NCI-H446 treated with DMSO at 0.1 percent for 48 hours (cell line): ENCODE data around the gene ZMYM3.
"Not testable (repeated sequence)": the region's sequence is repeated elsewhere in the genome, so short reads cannot be mapped to it uniquely, and the experiment has no call there.

Source experiments
- DNase-seq: peaks from one replicate; lab custom pipeline; 2025; lab: John Stamatoyannopoulos, UW

Gene ZMYM3

DNA sequence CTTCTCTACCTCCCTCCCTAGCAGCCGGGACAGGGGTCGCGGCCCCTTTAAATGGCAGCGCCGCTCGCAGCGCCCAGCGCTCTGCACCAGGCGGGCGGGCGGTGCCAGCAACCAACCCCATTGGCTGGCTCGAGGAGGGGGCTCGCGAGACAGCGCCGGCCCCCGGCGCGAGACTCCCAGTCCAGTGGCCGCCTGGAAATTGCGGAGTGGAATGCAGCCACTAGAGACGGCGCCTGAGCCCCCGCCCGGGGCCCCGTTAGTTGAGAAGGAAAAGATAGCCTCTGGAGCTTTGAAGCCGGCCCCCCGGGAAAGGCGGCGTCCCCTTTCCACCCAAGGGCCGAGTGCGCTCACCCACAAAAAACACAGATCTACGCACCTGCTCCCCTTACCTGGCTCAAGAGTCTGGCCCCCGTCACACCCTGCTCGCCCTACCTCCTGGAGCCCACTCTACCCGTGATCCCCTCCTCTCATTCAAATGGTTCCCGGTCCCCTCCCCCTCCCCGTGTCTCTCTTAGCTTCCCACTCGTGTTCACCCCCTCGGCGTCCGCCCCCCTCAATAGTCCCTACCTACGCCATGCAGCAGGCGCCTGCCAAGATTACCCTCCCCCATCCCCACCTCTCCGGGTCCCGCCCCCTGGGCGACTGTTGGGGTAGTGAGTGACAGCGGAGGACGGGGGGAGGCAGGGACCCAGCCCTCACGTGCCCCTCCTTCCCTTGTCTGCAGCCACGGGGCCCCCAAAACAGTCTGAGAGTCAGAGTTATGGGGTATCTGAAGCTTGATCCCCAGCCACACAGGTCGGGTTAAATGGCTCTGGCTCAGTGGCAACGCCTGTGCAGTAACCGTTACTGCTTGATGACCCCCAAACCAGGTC is at the start of gene ZMYM3:
Gene ZMYM3, minus strand, starts transcription at position 49 of the 872 bp plus-strand sequence. CDS start 885 bp downstream, outside the sequence.
- peak; percentile 72 for DNase-seq

DNA sequence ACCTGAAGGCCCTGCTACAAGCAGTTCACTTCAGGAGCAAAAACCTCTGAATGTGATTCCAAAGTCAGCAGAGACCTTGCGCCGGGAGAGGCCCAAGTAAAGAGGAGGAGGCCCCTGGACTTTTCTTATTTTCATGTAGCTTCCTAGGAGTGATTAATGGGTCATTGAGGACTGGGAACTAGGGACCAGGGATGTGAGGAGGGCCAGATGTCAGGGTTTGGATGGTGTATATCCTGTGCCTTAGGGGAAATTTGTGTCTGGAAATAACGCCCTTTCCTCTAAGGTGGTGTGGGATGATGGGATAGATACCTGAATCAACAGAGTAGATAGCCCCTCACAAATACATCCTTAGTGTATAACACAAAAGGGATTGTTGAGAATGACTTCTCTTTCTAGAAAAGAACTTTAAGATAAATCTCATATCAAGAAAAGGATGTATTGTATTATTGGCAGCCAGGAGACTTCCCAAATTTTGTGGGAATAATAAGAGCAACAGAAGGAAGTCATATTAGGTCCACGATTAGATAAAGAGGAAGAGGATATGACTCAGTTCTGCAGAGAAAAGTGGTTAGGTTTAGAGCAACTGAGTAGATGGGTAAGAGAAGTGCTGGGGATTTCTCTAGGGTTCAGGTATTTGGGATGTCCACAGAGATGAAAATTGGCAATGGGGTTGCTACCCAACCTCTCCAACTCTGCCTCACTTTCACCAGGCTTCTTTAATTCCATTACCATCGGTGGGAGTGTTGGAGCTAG is 48.7 kb upstream of the ZMYM3 start:
- DNase-seq: no peak

DNA sequence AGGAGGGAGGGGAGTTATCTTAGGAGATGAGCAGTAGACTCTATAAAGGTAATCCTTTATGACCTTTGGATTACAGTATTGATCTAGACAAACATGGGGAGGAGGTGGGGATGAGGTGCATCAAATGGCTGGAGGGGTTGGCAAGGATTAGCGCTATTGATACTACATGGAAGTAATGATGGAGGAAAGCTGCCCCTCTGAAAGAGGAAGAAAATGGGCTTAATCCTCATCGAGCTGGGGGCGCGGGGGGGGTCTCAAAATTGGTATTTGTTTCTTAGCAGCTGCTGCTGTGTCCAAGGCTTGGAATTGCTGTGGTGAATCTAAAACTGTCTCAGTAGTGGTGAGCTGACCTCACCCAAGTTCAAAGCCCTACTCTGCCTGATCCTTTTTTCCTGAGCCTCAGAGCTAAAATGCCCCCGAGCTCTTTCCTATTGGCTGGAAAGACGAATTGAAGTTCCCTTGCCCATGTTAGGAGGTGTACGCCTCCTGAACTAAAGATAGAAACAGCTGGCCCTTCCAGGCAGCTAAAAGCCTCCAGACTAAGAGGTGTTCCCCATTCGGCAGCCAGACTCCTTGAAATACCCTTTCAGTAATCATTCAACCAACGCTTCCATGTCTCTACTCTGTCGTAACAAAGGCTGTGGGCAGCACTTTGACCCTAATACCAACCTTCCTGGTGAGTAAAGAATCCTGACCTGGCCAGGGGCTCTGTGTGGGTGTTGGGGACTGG is 47.4 kb upstream of the ZMYM3 start, which contains the start of gene ITGB1BP2:
Gene ITGB1BP2, plus strand, starts transcription at position 556 of the 730 bp plus-strand sequence. Its CDS starts 57 bp downstream, at position 613.
- DNase-seq: no peak

DNA sequence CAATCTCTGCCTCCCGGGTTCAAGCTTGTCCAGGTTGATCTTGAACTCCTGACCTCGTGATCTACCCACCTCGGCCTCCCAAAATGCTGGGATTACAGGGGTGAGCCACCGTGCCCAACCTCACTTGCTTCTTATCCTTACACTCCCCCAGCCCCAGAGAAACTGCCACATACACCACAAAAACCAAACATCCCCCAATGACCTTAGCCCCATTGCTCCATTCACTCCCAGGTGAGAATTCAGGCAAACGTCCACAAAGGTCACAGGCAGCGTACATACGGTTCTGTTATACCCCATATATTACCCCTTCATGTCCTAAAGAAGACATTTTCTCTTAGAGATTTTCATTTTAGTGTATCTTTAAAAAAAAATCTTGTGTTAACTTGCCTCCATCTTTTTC is 46.6 kb upstream of the ZMYM3 start:
- not testable (repeated sequence) for DNase-seq

- DNase-seq: not testable (repeated sequence)
Observed at GRCh38 chrX:71300064-71300463, 46.1 kb upstream of the ZMYM3 start.

GRCh38 chrX:71298119-71298518 is 44.2 kb upstream of the ZMYM3 start:
- DNase-seq: no peak

GRCh38 chrX:71296806-71297205 is 42.9 kb upstream of the ZMYM3 start:
- DNase-seq: no peak

DNA sequence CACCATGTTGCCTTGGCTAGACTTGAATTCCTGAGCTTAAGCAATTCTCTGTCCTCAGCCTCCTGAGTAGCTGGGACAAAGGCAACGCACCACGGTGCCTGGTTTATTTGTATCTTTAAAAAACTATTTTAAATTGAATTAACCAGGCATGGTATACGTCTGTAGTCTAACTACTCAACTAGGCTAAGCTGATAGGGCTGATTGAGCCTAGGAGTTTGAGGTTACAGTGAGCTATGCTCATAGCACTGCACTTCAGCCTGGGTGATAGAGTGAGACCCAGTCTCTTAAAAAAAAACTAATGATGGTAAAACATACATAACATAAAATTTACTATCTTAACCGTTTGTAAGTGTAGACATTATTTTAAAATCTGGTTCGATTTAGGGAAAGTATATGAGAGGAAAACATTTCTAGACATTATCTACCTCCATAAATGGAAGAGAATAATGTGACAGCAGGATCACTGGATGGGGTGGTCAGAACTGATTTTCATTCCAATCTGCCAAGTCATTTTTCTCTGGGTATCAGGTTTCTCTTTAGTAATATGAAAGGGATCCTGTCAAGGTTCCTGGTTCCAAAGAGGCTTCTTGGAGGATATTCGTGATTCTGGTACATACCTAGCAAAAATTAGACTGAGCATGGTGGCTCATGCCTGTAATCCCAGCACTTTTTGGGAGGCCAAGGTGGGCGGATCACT is 38.9 kb upstream of the ZMYM3 start:
- no peak for DNase-seq

DNA sequence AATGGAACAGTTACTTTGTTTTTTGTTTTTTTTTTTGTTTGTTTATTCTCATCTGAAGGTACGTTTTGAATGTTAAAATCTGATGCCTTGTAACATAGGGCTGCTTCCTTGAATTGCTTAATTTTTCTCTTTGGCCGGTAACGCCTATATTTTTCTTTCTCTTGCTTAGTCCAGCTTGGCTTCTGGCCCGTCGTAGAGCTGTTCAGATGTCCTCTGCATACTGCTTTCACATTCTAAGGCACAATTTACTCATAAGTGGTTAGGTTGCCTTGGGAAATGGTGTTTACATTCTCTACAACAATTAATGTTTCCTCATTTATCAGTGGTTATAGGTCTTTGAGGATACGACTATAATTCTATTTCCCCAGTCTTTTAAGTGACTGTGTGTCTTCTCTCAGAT is 37.4 kb upstream of the ZMYM3 start:
- DNase-seq: no peak

DNA sequence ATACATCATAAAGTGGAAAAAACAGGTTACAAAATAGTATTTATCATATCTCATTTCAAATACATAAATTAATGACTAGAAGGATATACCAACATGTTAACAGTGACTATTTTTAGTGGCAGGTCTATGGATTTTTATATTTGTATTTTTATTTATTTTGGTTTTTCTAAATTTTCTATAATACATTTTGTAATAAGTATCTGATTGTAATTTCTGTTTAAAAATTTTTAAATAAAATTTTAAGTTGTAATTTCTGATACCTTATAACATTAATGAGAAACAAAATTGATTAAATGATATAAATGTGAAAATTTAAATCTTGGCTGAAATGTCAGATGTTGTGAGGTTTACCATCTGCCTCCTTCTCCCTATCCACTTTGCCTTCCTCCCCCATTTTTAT is 32.0 kb upstream of the ZMYM3 start:
- no peak for DNase-seq

GRCh38 chrX:71283403-71284143 is 29.6 kb upstream of the ZMYM3 start, which contains the start of gene NONO:
Gene NONO (plus strand): TSS chrX:71283635. CDS start chrX:71290638, 7,003 bp downstream.
- DNase-seq: peak; percentile 98

DNA sequence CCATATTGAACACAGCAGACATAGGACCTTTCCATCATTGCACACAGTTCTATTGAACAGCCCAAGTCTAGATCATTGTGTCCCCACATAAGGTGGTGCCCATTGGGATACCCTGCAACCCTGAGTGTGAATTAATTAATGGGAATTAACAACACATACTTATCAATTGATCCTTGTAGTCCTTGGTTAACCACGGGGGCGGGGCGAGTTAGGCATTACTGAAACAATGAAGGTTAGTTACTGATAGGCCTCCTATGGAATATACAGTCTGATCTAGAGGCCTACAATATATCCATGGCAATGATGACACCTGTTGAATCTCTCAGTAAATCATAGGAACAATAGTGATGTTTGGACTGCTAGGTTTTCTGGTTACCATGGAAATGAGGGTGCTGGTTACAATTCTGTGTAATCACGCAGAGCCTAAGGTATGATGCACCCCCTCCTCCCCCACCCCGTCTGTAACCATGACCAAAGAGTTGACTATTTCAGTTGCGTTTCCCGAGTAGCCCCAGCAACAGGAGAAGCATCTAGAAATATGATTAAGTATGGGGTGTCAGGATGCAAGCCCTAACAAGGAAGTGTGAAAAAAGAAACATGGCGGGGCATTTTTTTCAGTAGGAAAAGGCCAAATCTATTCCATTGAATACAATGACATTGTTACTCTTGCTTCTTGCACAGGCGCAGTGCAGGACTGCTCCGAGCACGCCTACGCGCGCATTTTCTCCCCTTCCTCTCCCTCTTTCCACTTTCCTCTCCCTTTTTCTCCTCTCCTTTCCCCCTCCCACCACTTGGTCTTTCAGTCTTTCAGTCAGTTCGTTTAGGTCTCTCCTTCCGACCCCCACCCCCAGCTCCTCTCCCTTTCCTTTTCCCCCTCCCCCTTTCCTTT is 28.8 kb upstream of the ZMYM3 start:
- no peak for DNase-seq

GRCh38 chrX:71281300-71281699 is 27.4 kb upstream of the ZMYM3 start:
- not testable (repeated sequence) for DNase-seq

GRCh38 chrX:71272313-71272712 is 18.4 kb upstream of the ZMYM3 start:
- DNase-seq: not testable (repeated sequence)

- DNase-seq: no peak
Observed at GRCh38 chrX:71269801-71270395, 16.0 kb upstream of the ZMYM3 start.

DNA sequence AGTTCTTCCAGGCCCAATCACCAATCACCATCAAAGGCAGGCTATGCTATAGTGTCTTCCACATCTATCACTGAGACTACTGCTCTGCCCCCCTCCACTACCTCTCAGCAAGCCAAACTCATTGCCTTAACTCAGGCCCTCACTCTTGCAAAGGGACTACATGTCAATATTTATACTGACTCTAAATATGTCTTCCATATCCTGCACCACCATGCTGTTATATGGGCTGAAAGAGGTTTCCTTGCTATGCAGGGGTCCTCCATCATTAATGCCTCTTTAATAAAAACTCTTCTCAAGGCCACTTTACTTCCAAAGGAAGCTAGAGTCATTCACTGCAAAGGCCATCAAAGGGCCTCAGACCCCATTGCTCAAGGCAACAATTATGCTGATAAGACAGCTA is 14.7 kb upstream of the ZMYM3 start:
- not testable (repeated sequence) for DNase-seq

DNA sequence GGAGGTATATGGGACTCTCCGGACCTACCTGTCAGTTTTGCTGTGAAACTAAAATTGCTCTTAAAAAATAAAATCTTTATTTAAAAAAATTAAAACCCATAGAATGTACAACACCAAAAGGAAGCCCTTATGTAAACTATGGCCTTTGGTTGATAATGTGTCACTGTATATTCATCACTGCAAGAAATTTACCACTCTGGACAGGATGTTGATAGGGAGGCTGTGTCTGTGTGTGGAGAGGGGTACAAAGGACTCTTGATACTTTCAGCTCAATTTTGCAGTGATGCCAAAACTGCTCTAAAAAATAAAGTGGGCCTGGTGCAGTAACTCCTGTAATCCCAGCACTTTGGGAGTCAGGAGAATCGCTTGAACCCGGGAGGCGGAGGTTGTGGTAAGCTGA is 2.9 kb upstream of the ZMYM3 start:
- DNase-seq: no peak

GRCh38 chrX:71256051-71256450 is 2.1 kb upstream of the ZMYM3 start:
- DNase-seq: no peak
